HG03342 (cell line): ENCODE measurements around the gene NOL9.
"Not testable (repeated sequence)": the region's sequence is repeated elsewhere in the genome, so short reads cannot be mapped to it uniquely, and the experiment has no call there.

Experiments
- ATAC-seq: cut with Tn5 transposase; IDR thresholded peaks from one replicate; pipeline ENCODE4 v1.9.1; 2021; ENCODE audit warnings: mild to moderate bottlenecking, moderate library complexity; ENCODE audit not compliant: unreplicated experiment

Gene NOL9

DNA sequence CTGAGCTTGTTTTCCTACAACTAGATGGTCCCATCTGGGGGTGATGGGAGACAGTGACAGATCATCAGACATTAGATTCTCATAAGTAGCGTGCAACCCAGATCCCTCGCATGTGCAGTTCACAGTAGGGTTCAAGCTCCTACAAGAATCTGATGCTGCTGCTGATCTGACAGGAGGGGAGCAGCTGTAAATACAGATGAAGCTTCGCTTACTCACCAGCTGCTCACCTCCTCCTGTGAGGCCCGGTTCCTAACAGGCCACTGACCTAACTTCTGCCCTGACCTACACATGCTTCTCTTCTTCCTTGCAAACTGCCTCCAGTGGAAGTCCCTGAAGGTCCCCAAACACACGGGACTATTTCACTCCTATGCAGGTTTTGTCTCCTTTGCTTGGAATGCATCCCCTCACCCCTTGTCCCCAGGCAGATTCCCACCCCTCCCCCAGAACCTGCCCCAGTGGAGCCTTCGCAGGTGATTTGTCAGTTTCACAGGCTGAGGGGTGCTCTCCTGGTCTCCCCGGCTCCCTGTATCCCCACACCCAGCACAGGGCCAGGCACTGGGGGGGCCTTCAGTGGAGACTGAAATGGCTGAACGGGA lies 19.8 kb upstream of the NOL9 start:
- ATAC-seq, result no peak

- no peak for ATAC-seq
These were observed 18.5 kb upstream of the NOL9 start for GRCh38 chr1:6572653-6573383.

- no peak for ATAC-seq
These were observed 16.7 kb upstream of the NOL9 start for GRCh38 chr1:6570987-6571386.

DNA sequence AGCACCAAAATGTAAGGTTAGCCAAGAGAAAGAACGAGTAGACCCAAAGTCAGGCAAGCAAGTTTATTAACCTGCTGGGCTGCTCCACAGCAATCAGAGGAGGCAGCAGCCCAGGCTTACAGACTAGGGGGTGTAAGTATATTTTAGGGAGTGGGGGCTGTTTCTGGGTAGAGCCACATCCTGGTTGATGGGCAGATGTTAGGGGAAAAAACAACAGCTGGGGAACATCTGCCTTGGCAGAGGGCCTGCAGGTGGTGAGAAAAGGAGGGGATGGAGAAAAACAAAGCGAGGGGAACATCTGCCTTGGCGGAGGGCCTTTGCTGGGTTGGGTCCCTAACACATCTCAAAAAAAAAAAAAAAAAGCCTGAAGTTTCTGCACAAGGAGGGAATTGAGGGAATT lies 15.8 kb upstream of the NOL9 start:
- ATAC-seq, result no peak

GRCh38 chr1:6569033-6569432 lies 14.7 kb upstream of the NOL9 start:
- no peak for ATAC-seq

DNA sequence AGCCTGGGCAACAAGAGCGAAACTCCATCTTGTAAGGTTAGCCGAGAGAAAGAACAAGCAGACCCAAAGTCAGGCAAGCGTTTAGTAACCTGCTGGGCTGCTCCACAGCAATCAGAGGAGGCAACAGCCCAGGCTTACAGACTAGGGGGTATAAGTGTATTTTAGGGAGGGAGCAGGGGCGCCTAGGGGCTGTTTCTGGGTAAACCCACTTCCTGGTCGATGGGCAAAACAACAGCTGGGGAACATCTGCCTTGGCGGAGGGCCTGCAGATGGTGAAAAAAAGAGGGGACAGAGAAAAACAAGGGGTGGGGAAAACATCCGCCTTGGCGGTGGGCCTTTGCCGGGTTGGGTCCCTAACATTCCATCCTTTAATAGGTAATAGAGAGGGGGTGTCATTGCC lies 6.0 kb upstream of the NOL9 start:
- no peak for ATAC-seq

DNA sequence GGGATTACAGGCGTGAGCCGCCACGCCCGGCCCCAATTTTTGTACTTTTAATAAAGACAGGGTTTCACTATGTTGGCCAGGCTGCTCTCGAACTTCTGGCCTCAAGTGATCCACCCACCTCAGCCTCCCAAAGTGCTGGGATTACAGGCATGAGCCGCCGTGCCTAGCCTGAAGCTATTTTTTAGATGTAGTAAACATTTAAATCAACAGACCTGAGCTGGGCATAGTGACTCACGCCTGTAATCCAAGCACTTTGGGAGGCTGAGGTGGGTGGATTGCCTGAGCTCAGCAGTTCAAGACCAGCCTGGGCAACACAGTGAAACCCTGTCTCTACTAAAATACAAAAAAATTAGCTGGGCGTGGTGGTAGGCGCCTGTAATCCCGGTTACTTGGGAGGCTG lies 4.8 kb upstream of the NOL9 start:
- ATAC-seq, result not testable (repeated sequence)

DNA sequence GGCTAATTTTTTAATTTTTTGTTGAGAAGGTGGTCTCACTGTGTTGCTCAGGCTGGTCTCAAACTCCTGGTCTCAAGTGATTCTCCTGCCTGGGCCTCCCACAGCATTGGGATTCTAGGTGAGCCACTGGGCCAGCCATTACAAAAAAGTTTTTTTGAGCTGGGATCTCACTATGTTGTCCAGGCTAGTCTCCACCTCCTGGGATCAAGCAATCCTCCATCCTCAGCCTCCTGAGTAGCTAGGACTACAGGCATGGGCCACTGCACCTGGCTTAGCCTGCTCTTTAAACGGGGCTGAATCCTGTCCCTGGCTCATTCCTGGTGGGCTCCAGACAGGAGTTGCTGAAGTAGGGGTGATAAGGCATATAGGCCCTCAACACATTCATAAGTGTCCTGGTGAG lies 3.3 kb upstream of the NOL9 start:
- no peak for ATAC-seq

DNA sequence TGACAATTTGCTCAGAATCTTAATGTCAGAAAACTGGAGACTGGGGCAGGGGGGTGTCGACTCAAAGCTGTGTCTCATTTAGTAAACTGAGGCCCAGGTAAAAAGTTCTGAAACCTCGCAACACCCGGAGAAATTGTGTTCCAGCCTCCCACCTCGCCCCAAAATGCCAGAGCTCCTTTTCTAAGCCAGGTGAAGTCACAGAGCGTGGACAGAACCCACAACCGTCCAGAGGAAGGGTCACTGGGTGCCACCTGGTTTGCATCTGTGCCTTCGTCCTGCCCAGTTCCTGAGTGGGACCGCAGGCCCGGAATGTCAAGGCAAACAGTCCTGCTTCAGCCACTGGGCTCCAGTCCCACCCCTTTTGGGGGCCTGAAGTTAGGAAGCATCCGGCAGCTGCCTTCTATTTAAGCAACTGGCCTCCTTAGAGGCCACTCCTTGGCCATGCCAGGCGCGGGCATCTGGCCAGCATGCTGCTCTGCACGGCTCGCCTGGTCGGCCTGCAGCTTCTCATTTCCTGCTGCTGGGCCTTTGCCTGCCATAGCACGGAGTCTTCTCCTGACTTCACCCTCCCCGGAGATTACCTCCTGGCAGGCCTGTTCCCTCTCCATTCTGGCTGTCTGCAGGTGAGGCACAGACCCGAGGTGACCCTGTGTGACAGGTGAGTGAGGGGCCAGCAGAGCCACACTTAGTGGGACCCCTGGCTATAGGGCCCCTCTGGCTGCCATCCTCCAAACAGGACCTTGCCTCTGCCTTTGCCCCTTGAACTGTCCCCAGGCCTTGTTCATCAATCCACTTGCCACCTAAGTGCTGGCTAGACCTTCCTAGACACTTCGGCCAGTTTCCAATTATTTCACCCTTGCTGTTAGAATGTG lies 830 bp upstream of the NOL9 start, which contains the start of gene TAS1R1:
TSS of gene TAS1R1 (plus strand) at position 401 of the 872 bp plus-strand sequence. CDS start at position 468, 67 bp downstream.
- no peak for ATAC-seq

- no peak for ATAC-seq
These were observed 7.0 kb downstream of the NOL9 start for GRCh38 chr1:6547301-6547700.

DNA sequence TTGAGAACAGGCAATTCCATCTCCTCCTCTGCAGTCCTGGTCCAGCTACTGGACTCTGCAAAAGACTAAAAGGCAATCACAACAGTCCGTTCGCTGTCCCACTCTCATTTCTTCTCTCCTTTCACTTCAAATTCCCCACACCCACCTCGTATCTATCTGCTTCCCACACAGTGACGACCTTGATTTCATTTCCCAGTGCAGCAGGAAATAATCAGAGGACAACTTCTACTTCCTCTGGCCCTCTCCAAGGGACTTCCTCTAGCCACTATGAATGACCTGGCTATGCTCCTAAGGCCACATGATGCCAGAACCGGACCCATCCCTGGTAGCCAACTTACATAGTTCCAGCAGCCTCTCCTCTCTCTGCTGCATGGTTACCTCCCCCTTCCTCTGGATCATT lies 8.0 kb downstream of the NOL9 start:
- ATAC-seq, result no peak

DNA sequence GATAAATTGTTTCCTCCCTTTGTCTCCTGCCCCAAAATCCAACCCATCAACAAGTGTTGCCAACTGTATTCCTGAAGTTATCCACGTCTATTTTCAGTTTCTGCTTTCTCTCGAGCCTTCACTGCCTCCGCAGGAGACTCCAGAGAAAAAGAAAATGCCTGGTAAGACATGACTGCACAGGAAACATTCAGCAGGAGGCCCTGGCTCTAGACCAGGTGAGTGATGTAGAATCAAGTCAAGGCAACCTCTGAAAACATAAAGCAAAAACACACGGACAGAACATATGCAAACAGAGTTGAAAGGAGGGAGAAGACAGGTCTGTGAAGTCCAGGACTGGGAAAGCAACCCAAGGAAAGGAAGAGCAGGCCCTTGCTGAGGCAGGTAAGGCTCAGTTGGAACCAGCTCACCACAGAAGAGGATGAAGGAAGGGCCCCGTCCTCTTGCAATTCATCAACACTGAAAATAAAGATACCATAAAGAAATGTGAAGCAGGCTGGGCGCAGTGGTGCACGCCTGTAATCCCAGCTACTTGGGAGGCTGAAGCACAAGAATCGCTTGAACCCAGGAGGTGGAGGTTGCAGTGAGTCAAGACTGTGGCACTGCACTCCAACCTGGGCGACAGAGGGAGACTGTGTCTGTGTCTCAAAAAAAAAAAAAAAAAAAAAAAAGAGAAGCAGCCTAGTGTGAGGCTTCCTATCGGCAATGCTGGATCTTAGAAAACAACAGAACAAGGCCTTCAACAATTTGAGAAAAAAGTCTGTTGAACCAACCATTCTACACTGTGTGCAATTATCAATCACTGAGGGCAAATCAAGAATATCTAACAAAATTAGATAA lies 8.8 kb downstream of the NOL9 start:
- ATAC-seq, result no peak

DNA sequence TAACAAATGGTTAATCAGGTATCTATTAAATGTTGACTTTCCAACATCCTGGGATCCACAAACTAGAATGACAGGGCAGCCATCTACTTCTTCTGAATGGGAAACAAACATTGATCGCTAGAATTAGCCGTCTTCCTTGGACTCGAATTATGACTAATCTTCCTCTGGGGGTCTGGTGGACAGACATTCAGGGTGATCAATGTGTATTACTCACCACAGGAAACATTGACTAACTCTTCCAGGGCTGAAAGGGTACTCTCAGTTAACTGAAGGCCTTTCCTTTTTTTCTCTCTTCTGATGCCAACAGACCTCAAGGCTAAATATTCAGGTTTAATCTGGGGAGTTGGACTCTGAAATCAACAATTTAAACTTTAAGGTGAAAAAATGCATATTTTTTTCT lies 9.5 kb downstream of the NOL9 start:
- ATAC-seq, result no peak

DNA sequence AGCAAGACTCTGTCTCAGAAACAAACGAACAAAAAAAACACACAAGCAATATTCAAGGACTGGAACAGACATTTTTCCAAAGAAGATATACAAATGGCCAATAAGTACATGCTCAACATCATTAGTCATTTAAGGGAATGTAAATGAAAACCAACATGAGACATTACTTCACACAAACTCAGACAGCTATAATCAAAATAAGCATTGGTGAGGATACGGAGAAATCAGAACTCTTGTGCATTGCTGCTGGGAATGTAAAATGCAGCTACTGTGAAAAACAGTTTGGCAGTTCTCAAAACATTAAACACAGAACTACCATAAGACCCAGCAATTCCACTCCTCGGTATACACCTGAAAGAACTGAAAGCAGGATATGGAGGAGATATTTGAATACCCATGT lies 15.4 kb downstream of the NOL9 start:
- ATAC-seq, result no peak

GRCh38 chr1:6536291-6536690 lies 18.0 kb downstream of the NOL9 start:
- no peak for ATAC-seq

DNA sequence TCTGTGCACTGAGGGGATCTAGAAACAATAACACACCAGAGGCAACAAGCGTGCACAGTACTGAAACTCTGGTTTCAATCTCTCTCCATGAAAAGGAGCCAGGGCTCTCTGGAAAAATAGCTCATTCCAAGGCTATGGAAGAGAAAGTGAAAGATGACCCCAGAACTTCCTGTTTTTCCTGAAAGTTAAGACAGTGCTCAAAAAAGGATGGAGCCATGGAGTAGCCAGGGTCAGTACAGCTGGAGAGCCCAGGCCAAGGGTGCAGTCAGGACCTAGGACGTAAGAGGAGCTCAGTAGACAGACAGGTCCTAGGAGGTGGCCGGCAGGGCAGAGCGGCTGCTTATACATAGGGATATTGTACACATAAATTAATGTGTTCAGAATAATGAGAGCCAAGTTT lies 19.1 kb downstream of the NOL9 start:
- no peak for ATAC-seq

- no peak for ATAC-seq
These were observed 20.0 kb downstream of the NOL9 start for GRCh38 chr1:6534248-6534822.

DNA sequence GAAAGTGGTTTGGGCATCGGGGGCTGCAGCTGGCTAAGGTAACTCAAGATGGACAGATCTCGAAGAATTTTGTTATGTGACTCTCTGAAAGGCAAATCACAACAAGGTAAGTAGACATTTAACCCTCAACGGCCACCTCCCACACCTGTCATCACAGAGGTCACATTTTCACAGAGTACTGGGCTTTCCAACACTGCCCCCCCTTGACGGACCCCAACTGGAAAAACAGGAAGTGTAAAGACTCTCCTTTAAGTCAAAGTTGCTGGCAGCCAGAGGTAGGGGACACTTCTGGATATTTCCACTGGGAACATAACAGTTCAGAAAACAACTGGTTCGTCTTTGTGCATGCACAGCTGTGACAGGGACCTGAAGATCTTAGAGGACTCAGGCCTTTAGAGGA lies 22.3 kb downstream of the NOL9 start:
- ATAC-seq, result no peak

GRCh38 chr1:6530504-6531160 lies 23.7 kb downstream of the NOL9 start:
- ATAC-seq, result no peak

GRCh38 chr1:6528492-6528891 lies 25.8 kb downstream of the NOL9 start:
- no peak for ATAC-seq
